Gastroesophageal sphincter (tissue), 4 donors: ENCODE data around the gene KIF18A. TPM values are rescaled to one million over a fixed set of nuclear protein-coding genes. Genes with fewer than 3 reads are reported as not detected.

Experiments
- ATAC-seq: fragments of 150-250 bp; one replicate; pipeline ENCODE4 v1.9.1; 2016; ENCODE audit warnings: mild to moderate bottlenecking, moderate library complexity
- H3K27ac ChIP-seq, 4 donors: fragments of 200-600 bp; sonication (generic) in 3 of 4; 1 replicate in 3 of 4; 2 replicates in 1 of 4; pipeline ENCODE4 v1.5.1; 2016 to 2019
- H3K27me3 ChIP-seq: fragments of 200-600 bp; sonication (generic); one replicate; pipeline ENCODE4 v1.5.1; 2019
- H3K36me3 ChIP-seq, 2 donors: fragments of 200-600 bp; sonication (generic); one replicate each; pipeline ENCODE4 v1.5.1; 2019; ENCODE audit warnings: control low read depth in 1 of 2
- H3K4me1 ChIP-seq, 3 donors: fragments of 200-600 bp; sonication (generic); 1 replicate in 2 of 3; 2 replicates in 1 of 3; pipeline ENCODE4 v1.5.1; 2016 to 2019; ENCODE audit warnings: control low read depth in 2 of 3
- H3K4me3 ChIP-seq, 2 donors: fragments of 200-600 bp; sonication (generic); one replicate each; pipeline ENCODE4 v1.5.1; 2019; ENCODE audit warnings: mild to moderate bottlenecking in 1 of 2, moderate library complexity in 1 of 2
- H3K9me3 ChIP-seq, 3 donors: fragments of 200-600 bp; sonication (generic); one replicate each; pipeline ENCODE4 v1.5.1; 2017 to 2019; ENCODE audit warnings: control low read depth in 2 of 3
- CTCF ChIP-seq, 4 experiments: fragments of 200-600 bp in 2 of 4; fragments of 450-650 bp in 2 of 4; sonication (generic) in 1 of 4; IDR thresholded peaks; one replicate each; pipeline ENCODE4 v1.5.1; 2017 to 2019; ENCODE audit warnings: antibody characterized with exemption in 4 of 4, mild to moderate bottlenecking in 2 of 4, moderate library complexity in 2 of 4
- EP300 ChIP-seq: sonication (generic); formaldehyde crosslinking; IDR thresholded peaks from one replicate; pipeline ENCODE4 v1.6.1; 2017; ENCODE audit warnings: antibody characterized with exemption, mild to moderate bottlenecking
- POLR2A ChIP-seq, 2 donors: fragments of 450-650 bp; IDR thresholded peaks; one replicate each; pipeline ENCODE4 v1.6.1; 2017; ENCODE audit warnings: antibody characterized with exemption in 2 of 2, mild to moderate bottlenecking in 2 of 2, moderate library complexity in 1 of 2
- POLR2AphosphoS5 ChIP-seq: sonication (generic); formaldehyde crosslinking; IDR thresholded peaks from one replicate; pipeline ENCODE4 v1.6.1; 2017; ENCODE audit warnings: antibody characterized with exemption
- WGBS, 2 donors: methylation state at CpG; one replicate each; pipeline ENCODE4 v1.1.5; 2018; ENCODE audit warnings: low coverage in 1 of 2; 5-methylcytosine and 5-hydroxymethylcytosine counted together
- total RNA-seq, 4 donors: library from RNA; depleted of rRNA; stranded (reverse); fragments of >200 nt; gene quantifications; one replicate each; pipeline ENCODE4 v1.1.0, GENCODE V29; 2016

Gene KIF18A
- total RNA-seq, 4 donors from 2014 or later: 0.15 to 0.81 (median 0.59) TPM; not detected in 1

- no peak overlapping the region for H3K27ac ChIP-seq
- no peak for ATAC-seq
- no peaks in the 10 kb centered on the region for H3K27me3 ChIP-seq
- H3K4me3 ChIP-seq: no peak overlapping the region
- H3K4me1 ChIP-seq: no peaks in the 10 kb centered on the region
- H3K9me3 ChIP-seq: peaks cover 0 to 26% (median 0%) of the 10 kb centered on the region in 3 donors
- no peak for TF ChIP-seq EP300
- no peak for TF ChIP-seq CTCF (IDR thresholded peaks at IDR 0.05)
- TF ChIP-seq POLR2A (IDR thresholded peaks at IDR 0.05): no peak
- no peak for TF ChIP-seq POLR2AphosphoS5
- H3K36me3 ChIP-seq: no peaks in the 10 kb centered on the region
Measured at GRCh38 chr11:27998552-27998951, 109.4 kb downstream of the KIF18A start.

GRCh38 chr11:27997344-27997743 is 110.6 kb downstream of the KIF18A start:
- Histone ChIP-seq H3K36me3 (no peaks in the 10 kb centered on the region), H3K4me3 (no peak overlapping the region), H3K9me3 (peaks cover 0 to 14% (median 0%) of the 10 kb centered on the region in 3 donors), H3K4me1 (no peaks in the 10 kb centered on the region), H3K27ac (no peak overlapping the region), H3K27me3 (no peaks in the 10 kb centered on the region)
- 75 to 100% methylated on average over 2 of the region's 2 CpGs for WGBS, 2 donors
- no peak for ATAC-seq
- TF ChIP-seq POLR2AphosphoS5: no peak
- TF ChIP-seq EP300: no peak
- TF ChIP-seq CTCF (IDR thresholded peaks at IDR 0.05): no peak
- TF ChIP-seq POLR2A (IDR thresholded peaks at IDR 0.05): no peak

DNA sequence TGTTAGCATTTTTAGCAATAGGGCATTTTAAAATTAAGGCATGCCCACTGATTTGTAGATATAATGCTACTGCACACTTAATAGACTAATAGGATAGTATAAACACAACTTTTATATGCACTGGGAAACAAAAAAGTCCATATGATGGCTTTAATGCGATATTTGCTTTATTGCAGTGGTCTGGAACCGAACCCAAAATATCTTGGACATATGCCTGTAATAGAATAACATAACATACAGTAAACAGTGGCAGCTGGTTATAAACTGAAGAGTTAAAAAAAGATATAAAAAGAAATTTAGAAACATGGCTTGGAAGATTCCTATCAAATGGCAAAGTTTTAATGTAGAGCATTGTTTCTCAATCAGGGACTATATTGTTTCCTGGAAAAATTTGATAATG is 111.9 kb downstream of the KIF18A start:
- no peaks in the 10 kb centered on the region for H3K36me3 ChIP-seq
- ATAC-seq: no peak
- H3K27me3 ChIP-seq: no peaks in the 10 kb centered on the region
- H3K9me3 ChIP-seq: peaks cover 0 to 8% (median 0%) of the 10 kb centered on the region in 3 donors
- H3K4me1 ChIP-seq: no peaks in the 10 kb centered on the region
- H3K27ac ChIP-seq: no peak overlapping the region
- TF ChIP-seq POLR2A (IDR thresholded peaks at IDR 0.05) (no peak), CTCF (IDR thresholded peaks at IDR 0.05) (no peak), POLR2AphosphoS5 (no peak), EP300 (no peak)
- WGBS, 2 donors: 43 to 47% methylated on average over 2 of the region's 2 CpGs
- no peak overlapping the region for H3K4me3 ChIP-seq

GRCh38 chr11:27995083-27995482 is 112.9 kb downstream of the KIF18A start:
- Histone ChIP-seq H3K9me3 (peaks cover 0 to 8% (median 0%) of the 10 kb centered on the region in 3 donors), H3K36me3 (no peaks in the 10 kb centered on the region)
- WGBS, 2 donors: 84 to 88% methylated on average over 3 of the region's 3 CpGs

More at GRCh38 chr11:27995083-27995482, 112.9 kb downstream of the KIF18A start:
- Histone ChIP-seq H3K4me1 (no peaks in the 10 kb centered on the region), H3K27me3 (no peaks in the 10 kb centered on the region), H3K4me3 (no peak overlapping the region), H3K27ac (no peak overlapping the region)
- no peak for ATAC-seq
- no peak for TF ChIP-seq EP300
- TF ChIP-seq CTCF (IDR thresholded peaks at IDR 0.05): no peak
- TF ChIP-seq POLR2A (IDR thresholded peaks at IDR 0.05): no peak
- TF ChIP-seq POLR2AphosphoS5: no peak
